ENCODE data around the gene TRNT1.
A peak's percentile ranks its signal among the peaks of the same experiment; 100 is the strongest.

The TRNT1 gene

DNA sequence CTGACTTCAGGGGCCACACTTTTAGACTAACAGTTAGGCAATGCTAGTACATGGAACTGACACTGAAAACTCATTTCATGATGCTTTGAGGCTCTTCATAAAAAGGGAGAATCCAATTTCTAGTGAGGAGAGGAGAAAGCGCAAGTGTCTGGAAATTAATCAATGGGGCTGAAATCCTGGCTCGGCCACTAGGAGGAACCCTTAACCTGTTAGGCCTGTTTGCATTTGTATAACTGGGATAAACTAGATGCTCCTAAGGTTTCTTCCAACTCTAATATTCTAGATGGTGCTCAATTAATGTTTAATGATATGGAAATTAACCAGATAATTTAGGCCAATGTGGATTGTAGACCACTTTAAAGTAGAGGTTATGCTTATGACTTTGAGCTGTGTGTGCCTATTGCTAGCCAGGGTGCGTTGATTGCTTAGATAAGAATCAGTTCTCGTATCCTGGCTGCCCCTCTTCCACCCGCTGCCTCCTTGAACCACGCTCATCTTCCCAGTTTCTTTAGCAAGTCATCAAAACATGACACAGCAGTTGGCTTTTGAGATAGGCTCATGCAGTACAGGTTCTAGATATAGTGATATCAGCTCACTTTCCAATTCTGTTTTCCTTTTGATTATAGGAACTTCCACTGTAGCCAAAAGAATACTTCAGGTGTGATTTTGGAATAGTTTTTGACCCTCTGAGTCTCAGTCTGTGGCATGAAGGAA, 69.6 kb downstream of the TRNT1 start:
- TF ChIP-seq, protein P1, sequence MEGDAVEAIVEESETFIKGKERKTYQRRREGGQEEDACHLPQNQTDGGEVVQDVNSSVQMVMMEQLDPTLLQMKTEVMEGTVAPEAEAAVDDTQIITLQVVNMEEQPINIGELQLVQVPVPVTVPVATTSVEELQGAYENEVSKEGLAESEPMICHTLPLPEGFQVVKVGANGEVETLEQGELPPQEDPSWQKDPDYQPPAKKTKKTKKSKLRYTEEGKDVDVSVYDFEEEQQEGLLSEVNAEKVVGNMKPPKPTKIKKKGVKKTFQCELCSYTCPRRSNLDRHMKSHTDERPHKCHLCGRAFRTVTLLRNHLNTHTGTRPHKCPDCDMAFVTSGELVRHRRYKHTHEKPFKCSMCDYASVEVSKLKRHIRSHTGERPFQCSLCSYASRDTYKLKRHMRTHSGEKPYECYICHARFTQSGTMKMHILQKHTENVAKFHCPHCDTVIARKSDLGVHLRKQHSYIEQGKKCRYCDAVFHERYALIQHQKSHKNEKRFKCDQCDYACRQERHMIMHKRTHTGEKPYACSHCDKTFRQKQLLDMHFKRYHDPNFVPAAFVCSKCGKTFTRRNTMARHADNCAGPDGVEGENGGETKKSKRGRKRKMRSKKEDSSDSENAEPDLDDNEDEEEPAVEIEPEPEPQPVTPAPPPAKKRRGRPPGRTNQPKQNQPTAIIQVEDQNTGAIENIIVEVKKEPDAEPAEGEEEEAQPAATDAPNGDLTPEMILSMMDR (IDR thresholded peaks at IDR 0.05; ENCODE audit: low read depth, low read length) = peak; percentile 52
- DNase-seq (ENCODE audit: low read depth in 2 of 2) = peak; percentile 12 to 19
- no peak overlapping the region for H3K4me3 ChIP-seq (replicated peaks in 1 of 2; ENCODE audit: low read depth in 2 of 2, low read length in 2 of 2)

Measured in cardiac fibroblast (primary cell).